HK-2 (cell line): Measurements from ENCODE around the gene XPO6.

Experiments used
- DNase-seq: peaks from one replicate; pipeline ENCODE4 v3.0.0-alpha.2; 2018; ENCODE audit not compliant: unreplicated experiment

The XPO6 gene

DNA sequence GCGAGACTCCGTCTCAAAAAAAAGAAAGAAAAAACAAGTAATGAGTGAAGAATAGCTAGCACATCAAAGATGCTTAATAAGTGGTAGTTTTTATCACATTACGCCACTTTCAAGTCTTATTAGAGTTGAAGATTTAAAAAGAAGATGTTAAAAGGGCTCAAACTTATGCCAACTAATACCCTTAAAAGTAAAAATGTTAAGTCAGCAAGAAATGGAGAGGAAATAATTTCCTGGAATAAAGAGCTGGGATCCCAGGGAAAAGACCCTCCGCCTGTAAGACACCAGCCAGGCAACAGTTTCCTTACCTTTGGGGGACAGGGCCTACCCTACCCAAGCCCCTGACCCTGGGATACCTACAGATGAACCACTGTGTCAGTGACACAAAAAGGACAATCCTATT lies 3.6 kb downstream of the XPO6 start:
- DNase-seq: no peak

DNA sequence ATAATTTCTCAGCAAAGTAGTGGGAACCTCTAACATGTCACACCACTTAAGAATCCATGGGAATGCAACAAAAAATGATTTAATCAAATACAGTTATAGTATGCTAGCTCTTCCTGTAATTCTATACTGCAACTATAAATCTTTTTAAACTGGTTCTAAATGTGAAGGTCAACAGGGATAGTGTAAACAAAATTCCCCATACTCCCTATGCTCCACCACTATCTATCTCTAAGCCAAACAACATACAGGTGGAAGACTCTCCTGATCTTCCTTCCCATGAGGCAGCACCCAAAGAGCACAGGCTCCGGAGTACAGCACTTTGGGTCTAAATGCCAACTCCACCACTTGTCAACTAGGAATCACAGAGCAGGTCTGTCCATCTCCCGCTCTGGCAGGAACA lies 4.4 kb downstream of the XPO6 start:
- no peak for DNase-seq

DNA sequence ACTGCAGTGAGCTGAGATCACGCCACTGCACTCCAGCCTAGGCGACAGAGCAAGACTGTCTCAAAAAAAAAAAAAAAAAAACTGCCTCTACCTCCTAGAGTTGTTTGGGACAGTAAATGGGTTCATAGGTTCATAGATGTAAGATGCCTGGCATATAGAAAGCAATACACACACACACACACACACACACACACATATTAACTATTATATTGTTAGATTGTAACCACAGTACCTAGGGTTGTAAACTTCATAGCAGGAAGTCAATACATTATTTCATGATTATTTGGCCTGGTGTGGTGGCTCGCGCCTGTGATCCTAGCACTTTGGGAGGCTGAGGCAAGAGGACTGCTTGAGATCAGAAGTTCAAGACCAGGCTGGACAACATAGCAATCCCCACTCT lies 5.8 kb downstream of the XPO6 start:
- DNase-seq: no peak

DNA sequence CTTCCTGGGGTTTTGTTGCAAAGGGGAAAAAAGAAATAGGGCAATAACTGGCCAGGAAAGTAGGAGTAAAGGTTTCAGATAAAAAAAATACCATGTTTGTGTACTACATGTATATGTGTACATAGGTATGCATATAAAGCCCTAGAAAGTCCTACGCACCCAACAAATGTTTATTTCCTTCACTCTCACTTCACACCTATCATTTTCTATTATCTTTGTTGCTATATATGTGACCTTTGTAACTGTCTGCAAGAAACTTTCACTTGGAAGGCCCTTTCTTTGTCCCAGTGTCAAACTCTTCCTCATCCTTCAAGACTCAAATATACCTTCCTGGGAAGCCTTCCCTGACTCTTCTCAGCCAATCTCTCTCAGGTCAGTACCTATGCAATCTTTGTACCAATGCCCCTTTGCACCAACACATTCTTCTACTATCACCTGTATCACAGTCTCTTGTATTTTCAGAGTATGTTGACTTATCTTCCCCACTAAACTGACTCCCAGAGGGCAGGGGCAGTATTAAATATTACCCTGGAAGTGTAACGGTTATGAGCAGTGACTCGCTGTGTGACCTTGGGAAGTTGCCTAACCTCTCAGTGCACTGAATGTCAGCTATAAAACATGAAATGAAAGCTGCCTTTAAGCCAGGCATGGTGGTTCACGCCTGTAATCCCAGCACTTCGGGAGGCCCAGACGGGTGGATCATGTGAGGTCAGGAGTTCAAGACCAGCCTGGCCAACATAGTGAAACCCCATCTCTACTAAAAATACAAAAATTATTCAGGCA lies 6.5 kb downstream of the XPO6 start:
- no peak for DNase-seq

DNA sequence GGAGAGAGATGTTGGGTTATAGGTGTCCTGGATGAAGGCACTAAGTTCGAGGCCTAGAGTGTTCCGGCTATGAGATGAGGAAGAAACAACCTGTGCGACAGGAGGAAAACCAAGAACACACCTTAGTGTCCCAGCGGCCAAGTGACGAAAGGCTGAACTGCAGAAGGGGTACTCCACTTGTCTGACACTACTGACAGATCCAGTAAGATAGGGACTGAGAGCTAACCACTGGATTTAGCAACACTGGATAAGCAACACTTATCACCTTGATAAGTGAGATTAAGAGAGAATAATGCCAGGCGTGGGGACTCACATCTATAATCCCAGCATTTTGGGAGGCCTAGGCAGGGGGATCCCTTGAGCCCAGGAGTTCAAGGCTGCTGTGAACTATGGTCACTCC lies 7.1 kb downstream of the XPO6 start:
- no peak for DNase-seq

DNA sequence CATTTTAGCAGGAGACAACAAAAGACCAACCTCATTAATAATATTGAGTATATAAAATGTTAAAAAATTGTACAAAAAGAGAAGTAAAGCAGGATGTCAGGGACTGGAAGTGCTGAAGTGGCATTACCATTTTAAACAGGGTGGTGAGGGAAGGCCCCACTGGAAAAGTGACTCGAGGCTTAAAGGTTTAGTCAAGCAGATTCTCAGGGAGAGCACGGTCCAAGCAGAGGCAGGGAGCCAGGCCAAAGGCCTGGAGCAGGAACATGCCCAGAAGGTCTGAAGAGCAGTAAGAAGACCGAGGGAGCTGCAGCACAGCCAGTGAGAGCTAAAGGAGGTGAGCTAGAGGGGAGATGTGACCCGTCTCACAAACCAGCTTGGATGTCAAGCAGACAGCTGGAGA lies 7.6 kb downstream of the XPO6 start:
- no peak for DNase-seq

DNA sequence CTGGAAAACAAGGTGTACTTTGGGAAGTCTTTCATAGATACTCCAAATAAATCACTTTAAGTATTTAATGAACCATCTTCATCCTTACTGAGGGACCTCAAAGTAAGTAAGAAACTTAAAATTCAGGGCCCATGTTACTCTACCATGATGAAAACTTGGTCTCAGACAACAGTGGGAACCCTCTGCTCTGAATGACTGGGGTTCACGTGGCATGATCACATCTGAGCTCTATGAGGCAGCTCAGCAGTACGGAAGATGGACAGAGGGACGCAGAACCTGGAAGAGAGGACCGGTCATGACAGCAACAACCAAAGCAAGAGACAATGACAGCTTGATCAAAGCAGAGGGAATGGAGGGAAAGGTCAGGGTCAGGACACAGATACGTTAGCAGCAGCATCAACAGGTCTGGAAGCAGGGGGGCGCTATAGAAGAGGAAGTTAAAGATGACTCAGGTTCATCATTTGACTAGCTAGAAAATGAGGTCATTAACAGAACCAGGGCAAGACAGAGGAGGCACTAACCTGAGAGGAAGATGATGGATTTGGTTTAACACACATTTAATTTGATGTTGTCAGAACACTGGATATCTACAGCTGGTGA lies 9.5 kb downstream of the XPO6 start:
- DNase-seq: no peak

DNA sequence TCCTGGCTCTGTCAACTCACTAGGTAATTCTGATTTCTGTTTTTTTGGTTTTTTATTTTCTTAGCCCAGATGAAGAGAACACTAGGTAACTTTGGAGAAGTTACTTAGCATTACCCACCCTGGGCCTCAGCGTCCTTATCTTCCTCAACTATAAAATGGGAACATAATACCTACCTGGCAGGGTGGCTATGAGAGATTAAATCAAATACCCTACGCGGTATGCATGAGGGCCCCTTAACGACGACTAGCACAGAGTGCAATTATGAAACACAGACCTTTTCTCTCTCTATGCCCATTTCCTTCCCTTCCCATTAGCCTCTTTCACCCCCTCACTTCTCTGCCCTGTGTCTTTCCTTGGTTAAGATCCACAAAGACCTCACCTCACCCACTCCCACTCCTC lies 11.1 kb downstream of the XPO6 start:
- DNase-seq: no peak

DNA sequence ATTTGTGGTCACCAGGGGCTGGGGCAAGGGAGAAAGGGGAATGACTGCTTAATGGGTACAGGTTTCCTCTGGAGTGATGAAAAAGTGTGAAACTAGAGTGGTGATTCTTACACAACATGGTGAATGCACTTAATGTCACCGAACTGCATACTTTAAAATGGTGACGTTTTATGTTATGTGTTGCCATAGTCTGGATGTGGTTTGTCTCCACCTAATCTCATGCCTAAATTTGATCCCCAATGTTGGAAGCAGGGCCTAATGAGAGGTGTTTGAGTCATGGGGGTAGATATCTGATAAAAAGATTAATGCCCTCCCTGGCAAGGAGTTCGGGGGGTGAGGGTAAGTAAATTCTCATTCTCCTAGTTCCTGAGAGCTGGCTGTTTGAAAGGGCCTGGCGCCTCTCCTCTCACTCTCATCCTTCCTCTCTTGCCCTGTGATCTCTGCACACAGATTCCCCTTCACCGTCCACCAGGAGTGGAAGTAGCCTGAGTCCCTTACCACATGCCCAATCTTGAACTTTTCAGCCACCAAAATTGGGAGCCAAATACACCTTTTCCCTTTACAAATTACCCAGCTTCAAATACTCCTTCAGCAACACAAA lies 15.3 kb downstream of the XPO6 start:
- DNase-seq: no peak

DNA sequence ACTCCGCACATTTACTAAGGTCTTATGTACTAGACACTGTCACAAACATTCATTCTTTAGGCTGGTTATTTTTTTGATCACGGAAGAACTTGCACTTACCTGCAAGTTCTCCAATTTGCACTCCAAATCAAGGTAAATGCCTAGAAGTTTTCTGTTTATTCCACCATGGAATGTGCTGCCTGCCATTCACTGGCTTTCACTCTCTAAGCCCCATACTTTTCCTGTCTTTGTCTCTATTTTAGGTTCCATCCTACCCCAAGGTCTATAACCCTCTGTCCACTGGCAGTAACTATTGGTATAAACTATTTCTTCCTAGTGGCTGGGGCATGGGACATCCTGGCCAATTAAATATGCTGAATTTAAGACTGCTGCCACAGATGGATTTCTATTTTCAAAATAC lies 15.9 kb downstream of the XPO6 start:
- no peak for DNase-seq

DNA sequence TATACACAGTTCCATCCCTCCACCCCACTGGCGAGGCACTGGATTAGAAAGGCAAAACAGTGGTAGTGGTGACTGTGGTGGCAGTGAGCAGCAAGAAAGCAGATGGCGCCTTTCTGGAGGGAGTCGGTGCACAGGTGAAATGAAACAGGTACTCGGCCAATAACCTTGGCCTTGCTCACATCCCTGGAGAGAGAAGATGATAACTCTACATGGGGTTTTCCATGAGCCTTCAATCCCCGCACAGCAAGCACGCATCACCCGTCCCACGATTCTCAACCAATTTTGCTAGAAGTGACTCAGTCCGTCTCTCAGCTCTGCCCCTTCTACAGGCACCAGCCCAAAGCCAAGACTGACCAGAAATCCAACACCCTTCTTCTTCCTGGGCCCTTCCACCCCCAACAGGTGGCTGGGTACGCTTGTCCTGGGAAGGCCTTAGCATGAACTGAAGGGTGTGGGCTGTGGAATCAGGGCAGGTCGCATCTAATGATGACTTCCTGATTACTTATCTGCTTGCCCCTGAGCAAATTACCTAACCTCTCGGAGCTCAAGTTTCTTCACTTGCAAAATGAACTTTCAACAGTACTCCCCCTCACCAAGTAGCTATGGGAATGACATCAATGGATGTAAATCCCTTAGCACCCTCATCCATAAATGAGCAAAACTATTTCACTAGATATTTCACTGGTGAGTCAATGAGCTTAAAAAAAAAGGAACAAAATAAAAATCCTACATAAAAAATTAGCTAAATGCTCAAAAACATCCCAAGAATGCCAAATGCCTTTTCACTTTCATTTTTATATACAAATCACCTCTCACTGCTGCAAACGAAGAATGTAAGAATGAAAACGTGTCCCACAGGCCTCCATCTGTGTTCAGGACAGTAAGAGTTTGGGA lies 18.0 kb downstream of the XPO6 start:
- DNase-seq: peak; percentile 31

DNA sequence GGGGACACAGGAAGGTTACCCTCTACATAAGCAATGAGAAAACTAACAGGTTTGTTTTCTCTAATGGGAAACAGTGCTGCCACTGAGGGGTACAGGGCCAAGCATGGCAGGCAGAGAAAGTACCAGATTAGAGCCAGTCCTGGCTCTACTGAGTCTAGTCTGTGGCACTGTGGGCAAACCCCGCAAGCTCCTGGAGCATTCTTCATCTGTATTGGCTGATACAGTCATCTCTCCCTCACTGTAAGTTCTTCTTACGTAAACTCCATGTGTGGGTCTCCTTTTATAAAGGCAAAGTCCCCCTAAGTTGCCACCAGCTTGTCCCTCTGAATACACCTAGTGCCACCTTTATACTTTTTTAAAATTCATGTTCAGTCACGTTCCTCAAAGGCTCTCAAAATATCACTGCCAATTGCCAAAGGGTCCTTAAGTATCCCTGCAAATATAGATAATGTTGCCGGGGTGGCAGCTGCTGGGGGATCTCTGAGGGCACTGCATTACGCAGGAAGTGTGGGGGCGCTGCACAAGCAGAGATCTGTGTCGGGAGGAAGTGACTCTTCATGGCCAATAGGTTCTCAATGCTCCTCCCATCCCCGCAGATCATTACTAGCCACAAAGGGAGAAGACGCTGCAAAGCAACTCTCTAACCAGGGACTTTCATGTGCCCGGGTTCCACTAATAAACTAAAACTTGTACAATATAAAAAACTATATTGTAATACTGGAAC lies 18.8 kb downstream of the XPO6 start:
- no peak for DNase-seq

DNA sequence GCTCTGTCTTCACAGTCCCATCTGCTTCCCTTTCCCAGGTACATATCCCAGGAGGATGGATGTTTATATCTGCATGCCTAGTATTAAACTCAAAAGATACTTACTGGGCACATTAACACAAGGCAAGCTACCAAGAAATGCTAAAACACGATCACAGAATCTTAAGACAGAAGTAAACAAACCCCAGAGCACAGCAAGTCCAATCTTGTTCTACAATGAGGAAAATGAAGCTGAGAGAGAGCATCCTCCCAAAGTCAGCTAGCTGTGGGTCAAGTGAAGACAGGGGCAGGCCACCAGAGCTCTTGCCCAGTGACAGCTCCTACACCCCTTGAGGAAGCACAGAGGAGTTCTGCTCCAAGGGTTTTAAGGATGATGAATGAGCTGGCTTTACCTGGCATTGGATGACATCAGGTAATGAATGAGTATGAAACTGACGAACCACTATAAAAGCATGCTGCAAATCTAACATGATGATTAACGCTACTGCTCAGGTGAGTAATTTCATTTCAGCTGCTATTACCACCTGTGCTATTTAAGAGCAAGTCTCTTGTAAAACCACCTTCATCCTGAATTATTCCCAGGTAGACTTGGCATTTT lies 20.3 kb downstream of the XPO6 start:
- no peak for DNase-seq

DNA sequence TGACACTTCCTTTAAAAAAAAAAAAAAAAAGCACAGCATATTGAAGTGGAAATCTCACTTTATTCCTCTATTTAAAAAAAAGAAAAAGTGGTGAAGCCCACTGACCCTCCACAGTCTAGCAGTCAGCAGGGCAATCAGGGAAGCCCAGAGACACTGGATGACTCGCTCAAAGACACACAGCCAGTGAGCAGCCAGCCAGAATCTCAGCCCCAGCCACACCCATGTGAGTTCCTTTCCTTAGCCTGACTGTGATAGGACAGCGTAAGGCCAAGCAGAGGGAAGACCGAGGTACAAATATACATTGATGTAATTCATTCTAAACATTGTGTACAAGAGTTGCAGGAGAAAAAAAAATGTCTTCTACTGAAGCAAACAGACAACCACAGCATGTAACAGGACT lies 22.5 kb downstream of the XPO6 start:
- no peak for DNase-seq

DNA sequence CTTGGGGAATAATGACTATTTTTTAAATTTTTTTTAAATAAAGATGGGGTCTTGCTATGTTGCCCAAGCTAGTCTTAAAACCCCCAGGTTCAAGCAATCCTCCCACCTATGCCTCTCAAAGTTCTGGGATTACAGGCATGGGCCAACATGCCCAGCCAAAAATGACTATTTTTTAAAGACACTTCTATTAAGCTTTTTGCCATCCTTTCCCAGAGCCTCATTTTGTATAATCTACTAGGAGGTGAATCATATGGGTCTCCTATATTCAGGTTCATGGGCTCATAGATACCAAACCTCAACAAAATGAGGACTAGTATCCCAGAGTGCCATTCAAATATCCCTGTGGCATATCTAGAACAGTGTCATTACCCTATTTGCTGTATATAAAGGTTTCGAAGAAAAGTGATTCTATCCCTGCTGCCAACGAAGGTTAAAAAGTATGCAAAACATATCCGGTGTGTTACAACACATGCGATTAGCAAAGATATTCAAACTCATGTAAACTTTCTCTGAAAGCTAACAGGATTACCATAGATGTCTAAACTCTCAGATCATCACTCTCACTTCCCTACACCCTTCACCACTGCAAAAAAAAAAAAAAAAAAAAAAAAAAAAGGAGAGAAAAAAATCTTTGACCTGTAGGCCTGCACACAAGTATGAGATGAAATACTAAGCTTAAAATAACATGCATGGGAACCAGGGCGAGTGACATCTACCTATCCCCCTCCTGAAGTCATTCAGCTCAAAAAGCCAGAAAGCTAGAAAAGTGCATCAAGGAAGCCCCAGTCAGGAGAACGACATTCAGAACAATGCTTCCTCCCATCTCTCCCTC lies 23.5 kb downstream of the XPO6 start:
- DNase-seq: no peak

DNA sequence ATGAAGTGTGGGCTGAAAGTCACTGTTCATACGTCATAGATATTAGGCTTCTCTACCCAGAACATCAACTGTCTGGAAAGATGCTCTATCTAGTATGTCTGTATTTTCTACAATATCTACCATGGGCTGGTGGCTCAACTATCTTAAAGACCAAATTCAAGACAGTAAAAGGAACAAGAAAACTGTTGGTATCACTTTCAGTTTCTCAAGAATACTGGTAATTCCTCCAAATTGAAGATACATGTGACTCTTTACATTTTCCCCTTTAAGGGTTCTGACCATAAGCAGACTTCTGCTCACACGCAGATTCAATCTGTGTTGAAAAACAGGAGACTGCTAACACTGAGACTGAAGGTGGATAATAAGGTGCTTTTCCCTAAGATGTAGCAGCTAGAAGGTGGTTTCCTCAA lies 24.2 kb downstream of the XPO6 start:
- DNase-seq: no peak

DNA sequence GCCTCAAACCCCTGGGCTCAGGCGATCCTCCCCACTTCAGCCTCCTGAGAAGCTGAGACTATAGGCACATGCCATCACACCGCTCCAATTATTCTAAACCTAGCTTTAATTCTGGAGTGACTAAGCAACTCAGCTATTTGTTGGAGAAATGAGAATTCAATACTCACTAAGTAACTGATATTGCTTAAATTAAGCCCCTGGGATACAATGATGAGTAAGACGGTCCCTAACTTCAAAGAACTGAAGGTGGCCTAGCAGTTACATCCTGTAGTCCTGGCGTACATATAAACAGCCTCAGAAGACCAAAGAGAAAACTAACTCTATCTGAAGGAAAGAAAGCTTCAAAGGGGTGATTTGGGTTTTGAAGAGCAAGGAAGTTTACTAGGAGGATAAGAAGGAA lies 25.0 kb downstream of the XPO6 start:
- DNase-seq: no peak

DNA sequence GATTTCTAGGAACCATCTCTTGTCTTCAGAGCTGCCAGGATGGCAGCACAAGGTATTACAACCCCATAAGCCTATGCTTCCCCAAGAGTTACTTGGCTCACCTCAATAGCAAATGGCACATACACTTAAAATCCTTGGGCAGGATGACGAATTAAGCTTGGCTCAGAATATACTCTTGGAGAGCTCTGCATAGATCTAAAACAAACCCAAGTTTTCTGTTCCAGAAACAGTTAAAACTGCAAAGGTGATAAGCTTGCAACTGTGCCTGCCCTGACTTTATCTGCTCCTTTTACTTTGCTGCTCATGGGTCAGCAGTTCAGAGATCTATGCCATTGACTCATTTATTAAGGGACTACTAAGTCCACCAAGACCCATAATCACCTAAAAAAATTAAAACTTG lies 26.1 kb downstream of the XPO6 start:
- DNase-seq: no peak

DNA sequence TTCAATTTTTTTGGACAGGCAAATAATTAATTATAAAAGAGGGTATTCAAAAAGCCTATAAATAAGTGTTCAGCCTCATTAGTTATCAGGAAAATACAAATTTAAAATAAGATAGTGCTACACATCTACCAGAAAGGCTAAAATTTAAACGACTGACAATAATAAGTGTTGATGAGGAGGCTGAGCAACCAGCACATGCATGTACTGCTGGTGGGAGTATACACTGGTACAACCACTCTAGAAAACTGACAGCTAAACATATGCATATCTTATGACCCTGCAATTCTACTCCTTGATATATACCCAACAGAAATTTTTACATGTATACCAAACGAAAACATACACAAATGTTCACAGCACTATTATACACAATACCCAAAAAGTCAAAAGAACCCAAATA lies 27.1 kb downstream of the XPO6 start:
- no peak for DNase-seq

DNA sequence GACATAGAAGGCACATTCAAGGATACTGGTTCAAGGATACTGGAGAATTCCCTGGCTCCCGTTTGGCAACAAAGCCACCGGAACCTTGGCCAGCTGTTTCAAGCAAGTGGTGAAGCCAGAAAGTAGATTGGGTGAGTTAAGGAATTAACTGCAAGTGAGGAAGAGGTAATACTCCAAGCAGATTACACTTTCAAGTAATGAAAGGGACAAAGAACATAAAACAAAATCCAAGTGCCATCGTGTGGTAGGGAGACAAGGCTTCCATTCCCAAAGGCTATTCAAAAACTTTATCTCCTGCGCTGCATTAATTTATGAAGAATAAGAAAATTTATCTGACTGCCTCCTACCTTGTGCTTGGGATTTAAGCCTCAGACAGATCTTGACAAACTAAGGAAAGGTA lies 27.8 kb downstream of the XPO6 start:
- no peak for DNase-seq
